ENCODE data around the gene PGM3.

Gene PGM3

GRCh38 chr6:83190626-83191025, 2.4 kb downstream of the PGM3 start:
- Histone ChIP-seq H3K27ac (no peak overlapping the region), H3K4me3 (no peak overlapping the region), H3K9me3 (ENCODE audit: low read depth, low read length) (no peaks in the 10 kb centered on the region), H3K9ac (ENCODE audit: insufficient read length) (no peak overlapping the region), H3K36me3 (ENCODE audit: insufficient read depth, low read length) (peaks cover 38% of the 10 kb centered on the region)
- TF ChIP-seq FOXP2 (optimal IDR thresholded peaks at IDR 0.05; ENCODE audit: control extremely low read depth, extremely low read length, insufficient read depth) (no peak), EZH2 (IDR thresholded peaks at IDR 0.05) (no peak), POLR2AphosphoS5 (IDR thresholded peaks at IDR 0.05; ENCODE audit: borderline replicate concordance, low read depth, low read length) (no peak)
- no peak for DNase-seq (ENCODE audit: low read depth, low spot score)

- no peak overlapping the region for H3K27ac ChIP-seq
- no peaks in the 10 kb centered on the region for H3K9me3 ChIP-seq (ENCODE audit: low read depth, low read length)
- no peak overlapping the region for H3K4me3 ChIP-seq
- H3K36me3 ChIP-seq (ENCODE audit: insufficient read depth, low read length) = peaks cover 48% of the 10 kb centered on the region
- DNase-seq (ENCODE audit: low read depth, low spot score) = no peak
- TF ChIP-seq POLR2AphosphoS5 (IDR thresholded peaks at IDR 0.05; ENCODE audit: borderline replicate concordance, low read depth, low read length) = no peak
- no peak for TF ChIP-seq EZH2 (IDR thresholded peaks at IDR 0.05)
- TF ChIP-seq FOXP2 (optimal IDR thresholded peaks at IDR 0.05; ENCODE audit: control extremely low read depth, extremely low read length, insufficient read depth) = no peak
- no peak overlapping the region for H3K9ac ChIP-seq (ENCODE audit: insufficient read length)
These were observed 4.6 kb downstream of the PGM3 start for GRCh38 chr6:83188501-83188900.

- Histone ChIP-seq H3K27ac (no peak overlapping the region), H3K9me3 (ENCODE audit: low read depth, low read length) (no peaks in the 10 kb centered on the region), H3K4me3 (no peak overlapping the region), H3K36me3 (ENCODE audit: insufficient read depth, low read length) (peaks cover 69% of the 10 kb centered on the region), H3K9ac (ENCODE audit: insufficient read length) (no peak overlapping the region)
- TF ChIP-seq FOXP2 (optimal IDR thresholded peaks at IDR 0.05; ENCODE audit: control extremely low read depth, extremely low read length, insufficient read depth) (no peak), EZH2 (IDR thresholded peaks at IDR 0.05) (no peak), POLR2AphosphoS5 (IDR thresholded peaks at IDR 0.05; ENCODE audit: borderline replicate concordance, low read depth, low read length) (no peak)
- DNase-seq (ENCODE audit: low read depth, low spot score) = no peak
These were observed 8.0 kb downstream of the PGM3 start for GRCh38 chr6:83185096-83185495.

- Histone ChIP-seq H3K36me3 (ENCODE audit: insufficient read depth, low read length) (peaks cover 63% of the 10 kb centered on the region), H3K9ac (ENCODE audit: insufficient read length) (no peak overlapping the region), H3K4me3 (no peak overlapping the region), H3K9me3 (ENCODE audit: low read depth, low read length) (no peaks in the 10 kb centered on the region), H3K27ac (no peak overlapping the region)
- DNase-seq (ENCODE audit: low read depth, low spot score) = no peak
- no peak for TF ChIP-seq POLR2AphosphoS5 (IDR thresholded peaks at IDR 0.05; ENCODE audit: borderline replicate concordance, low read depth, low read length)
These were observed 9.8 kb downstream of the PGM3 start for GRCh38 chr6:83183082-83183828.

GRCh38 chr6:83182114-83182513, 11.0 kb downstream of the PGM3 start:
- H3K36me3 ChIP-seq (ENCODE audit: insufficient read depth, low read length) = peaks cover 65% of the 10 kb centered on the region
- no peak overlapping the region for H3K4me3 ChIP-seq
- no peak overlapping the region for H3K9ac ChIP-seq (ENCODE audit: insufficient read length)
- DNase-seq (ENCODE audit: low read depth, low spot score) = no peak
- H3K27ac ChIP-seq = no peak overlapping the region
- TF ChIP-seq POLR2AphosphoS5 (IDR thresholded peaks at IDR 0.05; ENCODE audit: borderline replicate concordance, low read depth, low read length) (no peak), FOXP2 (optimal IDR thresholded peaks at IDR 0.05; ENCODE audit: control extremely low read depth, extremely low read length, insufficient read depth) (no peak)
- H3K9me3 ChIP-seq (ENCODE audit: low read depth, low read length) = no peaks in the 10 kb centered on the region

- Histone ChIP-seq H3K4me3 (no peak overlapping the region), H3K9me3 (ENCODE audit: low read depth, low read length) (no peaks in the 10 kb centered on the region), H3K9ac (ENCODE audit: insufficient read length) (no peak overlapping the region), H3K27ac (no peak overlapping the region), H3K36me3 (ENCODE audit: insufficient read depth, low read length) (peaks cover 65% of the 10 kb centered on the region)
- DNase-seq (ENCODE audit: low read depth, low spot score) = no peak
- TF ChIP-seq EZH2 (IDR thresholded peaks at IDR 0.05) = no peak
- no peak for TF ChIP-seq FOXP2 (optimal IDR thresholded peaks at IDR 0.05; ENCODE audit: control extremely low read depth, extremely low read length, insufficient read depth)
- no peak for TF ChIP-seq POLR2AphosphoS5 (IDR thresholded peaks at IDR 0.05; ENCODE audit: borderline replicate concordance, low read depth, low read length)
These were observed 12.6 kb downstream of the PGM3 start for GRCh38 chr6:83180426-83180950.

- Histone ChIP-seq H3K9me3 (ENCODE audit: low read depth, low read length) (no peaks in the 10 kb centered on the region), H3K27ac (no peak overlapping the region), H3K4me3 (no peak overlapping the region), H3K36me3 (ENCODE audit: insufficient read depth, low read length) (peaks cover 74% of the 10 kb centered on the region), H3K9ac (ENCODE audit: insufficient read length) (no peak overlapping the region)
- no peak for TF ChIP-seq FOXP2 (optimal IDR thresholded peaks at IDR 0.05; ENCODE audit: control extremely low read depth, extremely low read length, insufficient read depth)
- TF ChIP-seq POLR2AphosphoS5 (IDR thresholded peaks at IDR 0.05; ENCODE audit: borderline replicate concordance, low read depth, low read length) = no peak
- no peak for TF ChIP-seq EZH2 (IDR thresholded peaks at IDR 0.05)
- DNase-seq (ENCODE audit: low read depth, low spot score) = no peak
These were observed 16.8 kb downstream of the PGM3 start for GRCh38 chr6:83176246-83176645.

- H3K9ac ChIP-seq (ENCODE audit: insufficient read length) = no peak overlapping the region
- H3K36me3 ChIP-seq (ENCODE audit: insufficient read depth, low read length) = peaks cover 97% of the 10 kb centered on the region
- DNase-seq (ENCODE audit: low read depth, low spot score) = no peak
- H3K9me3 ChIP-seq (ENCODE audit: low read depth, low read length) = no peaks in the 10 kb centered on the region
- TF ChIP-seq FOXP2 (optimal IDR thresholded peaks at IDR 0.05; ENCODE audit: control extremely low read depth, extremely low read length, insufficient read depth) = no peak
- no peak for TF ChIP-seq EZH2 (IDR thresholded peaks at IDR 0.05)
- no peak for TF ChIP-seq POLR2AphosphoS5 (IDR thresholded peaks at IDR 0.05; ENCODE audit: borderline replicate concordance, low read depth, low read length)
- no peak overlapping the region for H3K4me3 ChIP-seq
- no peak overlapping the region for H3K27ac ChIP-seq
These were observed 23.6 kb downstream of the PGM3 start for GRCh38 chr6:83169511-83169910.

- Histone ChIP-seq H3K9ac (ENCODE audit: insufficient read length) (no peak overlapping the region), H3K4me3 (no peak overlapping the region), H3K36me3 (ENCODE audit: insufficient read depth, low read length) (peaks cover 94% of the 10 kb centered on the region), H3K9me3 (ENCODE audit: low read depth, low read length) (no peaks in the 10 kb centered on the region), H3K27ac (no peak overlapping the region; the same call in 1 of the 2 replicates)
- DNase-seq (ENCODE audit: low read depth, low spot score) = no peak
- TF ChIP-seq FOXP2 (optimal IDR thresholded peaks at IDR 0.05; ENCODE audit: control extremely low read depth, extremely low read length, insufficient read depth) = no peak
These were observed 24.0 kb downstream of the PGM3 start for GRCh38 chr6:83169106-83169505.

Measured in SK-N-MC (cell line).